Caco-2 (cell line): ENCODE measurements around the gene VAMP8. TPM values are rescaled to one million over a fixed set of nuclear protein-coding genes. Genes with fewer than 3 reads are reported as not detected.

Source experiments
- BruUV-seq: library from RNA; stranded (reverse); fragments of 400-500 nt; replicated peaks from 2 replicates; lab custom pipeline; 2021; lab: Mats Ljungman, UMichigan
- CTCF ChIA-PET: fragments of 300-600 bp; sonication (Branson Sonifier 250); formaldehyde crosslinking; loops from one replicate; lab custom pipeline; 2022; ENCODE audit warnings: antibody characterized with exemption; lab: Charles Lee
- POLR2A ChIA-PET: fragments of 300-600 bp; sonication (Branson Sonifier 250); formaldehyde crosslinking; loops from one replicate; lab custom pipeline; 2022; ENCODE audit warnings: antibody characterized with exemption; lab: Charles Lee
- DNase-seq, 2 experiments: peaks; one replicate each; pipeline versions ENCODE4 v3.0.0 to v3.0.0-alpha.2; 2020 to 2022
- H3K27me3 ChIP-seq: replicated peaks from 2 replicates; pipeline ENCODE4 v1.6.0; 2011; ENCODE audit warnings: low read length; ENCODE audit not compliant: control insufficient read depth, insufficient read depth
- H3K36me3 ChIP-seq: 2 replicates; pipeline ENCODE4 v1.5.1; 2011; ENCODE audit warnings: low read length; ENCODE audit not compliant: control insufficient read depth, insufficient read depth
- H3K4me1 ChIP-seq: fragments of 250-450 bp; sonication (Bioruptor Pico); 2 replicates; pipeline ENCODE4 v1.5.1; 2020; ENCODE audit warnings: mild to moderate bottlenecking
- H3K4me3 ChIP-seq: 2 replicates; pipeline ENCODE4 v1.5.1; 2011; ENCODE audit warnings: low read depth, mild to moderate bottlenecking, control low read depth, low read length
- H3K9me3 ChIP-seq: fragments of 250-450 bp; sonication (Bioruptor Pico); 2 replicates; pipeline ENCODE4 v1.5.1; 2020; ENCODE audit warnings: mild to moderate bottlenecking, moderate library complexity
- H3K27ac Mint-ChIP-seq: one replicate; pipeline ENCODE4 v1.8.0; 2022; ENCODE audit warnings: mixed read lengths; ENCODE audit not compliant: unreplicated experiment
- H3K27me3 Mint-ChIP-seq: one replicate; pipeline ENCODE4 v1.8.0; 2022; ENCODE audit warnings: mixed read lengths; ENCODE audit not compliant: insufficient read depth, unreplicated experiment
- H3K36me3 Mint-ChIP-seq: one replicate; pipeline ENCODE4 v1.8.0; 2022; ENCODE audit warnings: mild to moderate bottlenecking, mixed read lengths; ENCODE audit not compliant: insufficient read depth, unreplicated experiment
- H3K4me1 Mint-ChIP-seq: one replicate; pipeline ENCODE4 v1.8.0; 2022; ENCODE audit warnings: low read depth, mixed read lengths; ENCODE audit not compliant: unreplicated experiment
- H3K4me3 Mint-ChIP-seq: one replicate; pipeline ENCODE4 v1.8.0; 2022; ENCODE audit warnings: mild to moderate bottlenecking, moderate library complexity, mixed read lengths; ENCODE audit not compliant: unreplicated experiment
- H3K9me3 Mint-ChIP-seq: one replicate; pipeline ENCODE4 v1.8.0; 2022; ENCODE audit warnings: mixed read lengths; ENCODE audit not compliant: unreplicated experiment
- intact Hi-C: fragments of 100-400 bp; cut with micrococcal nuclease; formaldehyde crosslinking; loops from one replicate; pipeline ENCODE4 v1.10.0; 2022; ENCODE audit not compliant: unreplicated experiment
- total RNA-seq: library from RNA; stranded (reverse); gene quantifications from 2 replicates; pipeline ENCODE4 v1.2.3, GENCODE V29; 2022
- TF ChIP-seq, protein P1 (sequence below), 2 experiments: fragments of 200-600 bp in 1 of 2; IDR thresholded peaks; 1 replicate in 1 of 2; 2 replicates in 1 of 2; pipeline versions ENCODE4 v1.5.1 to v1.8.0; 2011 to 2022; ENCODE audit warnings: antibody characterized with exemption in 1 of 2, control low read depth in 1 of 2, inconsistent platforms in 1 of 2, low read depth in 1 of 2, low read length in 1 of 2, mild to moderate bottlenecking in 1 of 2, moderate library complexity in 1 of 2; ENCODE audit not compliant: insufficient read depth in 1 of 2, severe bottlenecking in 1 of 2, unreplicated experiment in 1 of 2

The VAMP8 gene
- total RNA-seq, 1 experiment from 2014 or later, result 85.5 TPM

DNA sequence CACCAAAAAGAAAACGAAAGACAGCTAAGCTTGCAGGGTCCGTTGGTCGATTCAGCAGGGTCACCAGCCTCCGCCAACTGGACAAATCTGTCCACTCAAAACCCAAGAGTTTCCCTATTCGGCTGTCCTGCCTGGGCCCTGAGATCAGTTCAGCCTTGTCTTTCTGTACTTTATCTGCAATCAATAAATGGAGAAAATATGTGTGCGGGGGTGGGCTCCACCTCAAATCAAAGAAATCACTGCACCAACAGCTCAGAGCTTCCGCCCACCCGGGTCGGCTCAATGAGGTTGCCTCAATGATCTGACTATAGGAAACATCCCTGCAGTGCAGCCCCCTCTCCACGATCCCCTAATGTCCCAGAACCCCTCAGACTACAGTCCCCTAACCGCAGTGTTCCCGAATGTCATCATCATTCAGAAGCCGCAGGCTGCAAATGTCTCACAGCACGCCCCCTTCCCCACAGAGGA lies 16.5 kb upstream of the VAMP8 start:
- Histone ChIP-seq H3K36me3 (no peaks in the 10 kb centered on the region), H3K9me3 (no peaks in the 10 kb centered on the region), H3K4me1 (peaks cover 34% of the 10 kb centered on the region), H3K27me3 (no peaks in the 10 kb centered on the region), H3K4me3 (peak overlapping the region; percentile 65)
- H3K4me3 Mint-ChIP-seq, result peak overlapping the region; percentile 96
- H3K27me3 Mint-ChIP-seq, result no peaks in the 10 kb centered on the region
- peak overlapping the region; percentile 98 for H3K27ac Mint-ChIP-seq
- intact Hi-C loops, result loop anchor here (1.0 kb wide), 4 partner anchors 16 to 41 kb away; partner anchors contain the start of genes TMEM150A and VAMP8
- no TSS peak for BruUV-seq
- no peaks in the 10 kb centered on the region for H3K9me3 Mint-ChIP-seq
- no peak for DNase-seq
- CTCF ChIA-PET, result interaction anchor here (0.6 to 2.5 kb wide), 7 partner anchors 9 to 171 kb away, joined by 3 to 7 read pairs (median 4); partner anchors contain the start of genes C2orf68, RNF181 and VAMP8
- H3K4me1 Mint-ChIP-seq, result peaks cover 26% of the 10 kb centered on the region
- H3K36me3 Mint-ChIP-seq, result peaks cover 48% of the 10 kb centered on the region
- TF ChIP-seq, protein P1, sequence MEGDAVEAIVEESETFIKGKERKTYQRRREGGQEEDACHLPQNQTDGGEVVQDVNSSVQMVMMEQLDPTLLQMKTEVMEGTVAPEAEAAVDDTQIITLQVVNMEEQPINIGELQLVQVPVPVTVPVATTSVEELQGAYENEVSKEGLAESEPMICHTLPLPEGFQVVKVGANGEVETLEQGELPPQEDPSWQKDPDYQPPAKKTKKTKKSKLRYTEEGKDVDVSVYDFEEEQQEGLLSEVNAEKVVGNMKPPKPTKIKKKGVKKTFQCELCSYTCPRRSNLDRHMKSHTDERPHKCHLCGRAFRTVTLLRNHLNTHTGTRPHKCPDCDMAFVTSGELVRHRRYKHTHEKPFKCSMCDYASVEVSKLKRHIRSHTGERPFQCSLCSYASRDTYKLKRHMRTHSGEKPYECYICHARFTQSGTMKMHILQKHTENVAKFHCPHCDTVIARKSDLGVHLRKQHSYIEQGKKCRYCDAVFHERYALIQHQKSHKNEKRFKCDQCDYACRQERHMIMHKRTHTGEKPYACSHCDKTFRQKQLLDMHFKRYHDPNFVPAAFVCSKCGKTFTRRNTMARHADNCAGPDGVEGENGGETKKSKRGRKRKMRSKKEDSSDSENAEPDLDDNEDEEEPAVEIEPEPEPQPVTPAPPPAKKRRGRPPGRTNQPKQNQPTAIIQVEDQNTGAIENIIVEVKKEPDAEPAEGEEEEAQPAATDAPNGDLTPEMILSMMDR (IDR thresholded peaks at IDR 0.05; ENCODE audit: insufficient read depth in 1 of 2, low read depth in 1 of 2, low read length in 1 of 2, severe bottlenecking in 1 of 2, unreplicated experiment in 1 of 2), result no peak
- POLR2A ChIA-PET, result interaction anchor here (0.6 to 3.0 kb wide), 20 partner anchors 9 to 428 kb away, joined by 3 to 24 read pairs (median 7); partner anchors contain the start of genes ELMOD3, MAT2A, RETSAT and RNF181

- Histone ChIP-seq H3K9me3 (no peaks in the 10 kb centered on the region), H3K27me3 (no peaks in the 10 kb centered on the region), H3K36me3 (no peaks in the 10 kb centered on the region), H3K4me3 (peak within 1 kb of the TSS; percentile 65), H3K4me1 (peaks cover 34% of the 10 kb centered on the region)
- peaks cover 26% of the 10 kb centered on the region for H3K4me1 Mint-ChIP-seq
- BruUV-seq, result TSS peak; percentile 96
- TF ChIP-seq, protein P1 (IDR thresholded peaks at IDR 0.05; ENCODE audit: insufficient read depth in 1 of 2, low read depth in 1 of 2, low read length in 1 of 2, severe bottlenecking in 1 of 2, unreplicated experiment in 1 of 2), result no peak
- H3K9me3 Mint-ChIP-seq, result no peaks in the 10 kb centered on the region
- peak within 1 kb of the TSS; percentile 96 for H3K4me3 Mint-ChIP-seq
- peaks cover 41% of the 10 kb centered on the region for H3K36me3 Mint-ChIP-seq
- intact Hi-C loops, result loop anchor here (1.0 kb wide), 4 partner anchors 16 to 41 kb away; partner anchors contain the start of genes TMEM150A and VAMP8
- peak; percentile 96 to 97 for DNase-seq
- CTCF ChIA-PET, result interaction anchor here (0.6 to 2.5 kb wide), 13 partner anchors 9 to 720 kb away, joined by 3 to 13 read pairs (median 4); partner anchors contain the start of genes C2orf68, MAT2A, RNF181 and VAMP8
- peak within 1 kb of the TSS; percentile 98 for H3K27ac Mint-ChIP-seq
- POLR2A ChIA-PET, result interaction anchor here (0.6 to 3.0 kb wide), 24 partner anchors 10 to 548 kb away, joined by 3 to 24 read pairs (median 7); partner anchors contain the start of genes C2orf68, ELMOD3, MAT2A and RETSAT
- no peaks in the 10 kb centered on the region for H3K27me3 Mint-ChIP-seq
Measured at GRCh38 chr2:85561280-85562212, 15.8 kb upstream of the VAMP8 start, which contains the start of gene GGCX. TSS of gene GGCX (minus strand) at chr2:85561493. CDS start at chr2:85561428, 65 bp downstream.

DNA sequence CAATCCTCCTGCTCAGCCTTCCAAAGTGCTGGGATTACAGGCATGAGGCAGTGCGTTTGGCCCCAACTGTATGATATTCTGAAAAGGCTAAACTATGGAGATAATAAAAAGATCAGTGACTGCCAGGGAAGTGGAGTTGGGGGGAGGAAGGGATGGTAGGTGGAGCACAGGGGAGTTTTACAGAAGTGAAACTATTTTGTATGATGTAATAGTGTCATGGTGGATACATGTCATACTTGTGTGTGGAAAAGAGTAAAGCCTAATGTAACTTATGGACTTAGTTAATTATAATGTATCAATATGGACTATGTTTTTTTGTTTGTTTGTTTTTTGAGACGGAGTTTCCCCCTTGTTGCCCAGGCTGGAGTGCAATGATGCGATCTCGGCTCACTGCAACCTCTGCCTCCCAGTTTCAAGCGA lies 13.2 kb upstream of the VAMP8 start:
- peaks cover 14% of the 10 kb centered on the region for H3K4me1 Mint-ChIP-seq
- BruUV-seq, result no TSS peak
- DNase-seq, result no peak
- H3K4me3 ChIP-seq, result no peak overlapping the region
- H3K4me1 ChIP-seq, result peaks cover 18% of the 10 kb centered on the region
- intact Hi-C loops, result no loop called here
- POLR2A ChIA-PET, result interaction anchor here (0.5 to 0.7 kb wide), 3 partner anchors 20 to 443 kb away, joined by 3 to 4 read pairs (median 3); no protein-coding TSS in a partner anchor
- CTCF ChIA-PET, result no interaction called here
- TF ChIP-seq, protein P1 (IDR thresholded peaks at IDR 0.05; ENCODE audit: insufficient read depth in 1 of 2, low read depth in 1 of 2, low read length in 1 of 2, severe bottlenecking in 1 of 2, unreplicated experiment in 1 of 2), result no peak
- H3K27me3 ChIP-seq, result no peaks in the 10 kb centered on the region
- no peaks in the 10 kb centered on the region for H3K9me3 Mint-ChIP-seq
- no peaks in the 10 kb centered on the region for H3K36me3 ChIP-seq
- H3K27ac Mint-ChIP-seq, result no peak overlapping the region
- peaks cover 24% of the 10 kb centered on the region for H3K36me3 Mint-ChIP-seq
- H3K4me3 Mint-ChIP-seq, result no peak overlapping the region
- H3K9me3 ChIP-seq, result no peaks in the 10 kb centered on the region
- no peaks in the 10 kb centered on the region for H3K27me3 Mint-ChIP-seq
